ENCODE data around the gene TRPM3.

The TRPM3 gene

DNA sequence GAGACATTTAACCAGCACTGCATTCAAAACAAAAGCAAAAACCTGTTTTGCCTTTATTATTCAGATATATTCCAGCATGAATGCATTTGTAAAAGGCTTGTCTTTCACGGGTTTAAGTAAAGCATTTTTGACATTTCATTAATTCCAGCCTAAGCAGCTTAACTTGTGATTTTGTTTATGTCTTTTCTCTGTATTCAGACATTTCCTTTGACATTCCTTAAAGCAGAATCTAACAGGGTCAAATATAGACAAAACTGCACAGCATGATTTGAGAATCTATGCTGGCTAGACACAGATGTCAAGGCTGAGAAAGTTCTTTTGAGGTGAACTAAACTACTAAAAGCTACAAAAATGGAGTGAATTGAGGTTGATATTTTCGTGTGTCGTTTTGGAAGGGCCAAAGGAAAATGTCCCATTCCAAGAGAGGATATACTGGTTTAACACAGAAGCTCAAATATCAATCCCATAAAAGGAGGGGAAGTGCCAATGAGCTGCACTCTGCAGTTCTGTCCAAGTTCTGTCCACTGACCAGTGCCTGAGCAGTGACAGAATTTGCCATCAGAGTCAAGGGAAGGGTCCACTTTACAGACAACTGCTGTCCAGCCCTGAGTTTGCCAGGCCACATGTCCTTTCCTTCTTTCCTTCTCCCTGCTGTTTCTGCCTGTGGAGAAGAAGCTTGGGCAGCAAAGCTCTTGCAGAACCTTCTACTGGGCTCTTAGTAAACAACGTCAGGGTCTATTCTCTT, 508.2 kb downstream of the TRPM3 start:
- no peak for DNase-seq (ENCODE audit: extremely low read depth, low read depth)
- no peak overlapping the region for H3K4me3 ChIP-seq (replicated peaks; ENCODE audit: low read depth, low read length)
- TF ChIP-seq, protein P1, sequence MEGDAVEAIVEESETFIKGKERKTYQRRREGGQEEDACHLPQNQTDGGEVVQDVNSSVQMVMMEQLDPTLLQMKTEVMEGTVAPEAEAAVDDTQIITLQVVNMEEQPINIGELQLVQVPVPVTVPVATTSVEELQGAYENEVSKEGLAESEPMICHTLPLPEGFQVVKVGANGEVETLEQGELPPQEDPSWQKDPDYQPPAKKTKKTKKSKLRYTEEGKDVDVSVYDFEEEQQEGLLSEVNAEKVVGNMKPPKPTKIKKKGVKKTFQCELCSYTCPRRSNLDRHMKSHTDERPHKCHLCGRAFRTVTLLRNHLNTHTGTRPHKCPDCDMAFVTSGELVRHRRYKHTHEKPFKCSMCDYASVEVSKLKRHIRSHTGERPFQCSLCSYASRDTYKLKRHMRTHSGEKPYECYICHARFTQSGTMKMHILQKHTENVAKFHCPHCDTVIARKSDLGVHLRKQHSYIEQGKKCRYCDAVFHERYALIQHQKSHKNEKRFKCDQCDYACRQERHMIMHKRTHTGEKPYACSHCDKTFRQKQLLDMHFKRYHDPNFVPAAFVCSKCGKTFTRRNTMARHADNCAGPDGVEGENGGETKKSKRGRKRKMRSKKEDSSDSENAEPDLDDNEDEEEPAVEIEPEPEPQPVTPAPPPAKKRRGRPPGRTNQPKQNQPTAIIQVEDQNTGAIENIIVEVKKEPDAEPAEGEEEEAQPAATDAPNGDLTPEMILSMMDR (IDR thresholded peaks at IDR 0.05; ENCODE audit: low read depth, low read length, missing control alignments) = no peak

DNA sequence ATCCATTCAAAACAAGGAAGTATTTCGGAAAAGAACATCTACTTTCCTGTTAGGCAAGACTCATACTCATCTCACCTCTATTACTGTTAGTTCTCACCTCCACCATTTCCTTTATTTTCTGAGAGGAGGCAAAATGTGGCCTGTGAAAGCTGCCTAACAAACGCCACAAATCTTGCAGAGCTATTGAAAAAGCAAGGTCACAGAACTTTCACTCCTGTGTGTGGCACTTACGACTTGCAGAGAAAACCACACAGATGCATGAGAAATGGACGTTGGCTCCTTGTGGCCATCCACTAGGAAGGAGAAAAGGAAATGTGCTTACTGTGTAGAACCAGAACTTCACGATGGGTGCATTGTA, 511.2 kb downstream of the TRPM3 start:
- H3K4me3 ChIP-seq (replicated peaks; ENCODE audit: low read depth, low read length) = no peak overlapping the region
- no peak for DNase-seq (ENCODE audit: extremely low read depth, low read depth)
- TF ChIP-seq, protein P1 (IDR thresholded peaks at IDR 0.05; ENCODE audit: low read depth, low read length, missing control alignments) = no peak

DNA sequence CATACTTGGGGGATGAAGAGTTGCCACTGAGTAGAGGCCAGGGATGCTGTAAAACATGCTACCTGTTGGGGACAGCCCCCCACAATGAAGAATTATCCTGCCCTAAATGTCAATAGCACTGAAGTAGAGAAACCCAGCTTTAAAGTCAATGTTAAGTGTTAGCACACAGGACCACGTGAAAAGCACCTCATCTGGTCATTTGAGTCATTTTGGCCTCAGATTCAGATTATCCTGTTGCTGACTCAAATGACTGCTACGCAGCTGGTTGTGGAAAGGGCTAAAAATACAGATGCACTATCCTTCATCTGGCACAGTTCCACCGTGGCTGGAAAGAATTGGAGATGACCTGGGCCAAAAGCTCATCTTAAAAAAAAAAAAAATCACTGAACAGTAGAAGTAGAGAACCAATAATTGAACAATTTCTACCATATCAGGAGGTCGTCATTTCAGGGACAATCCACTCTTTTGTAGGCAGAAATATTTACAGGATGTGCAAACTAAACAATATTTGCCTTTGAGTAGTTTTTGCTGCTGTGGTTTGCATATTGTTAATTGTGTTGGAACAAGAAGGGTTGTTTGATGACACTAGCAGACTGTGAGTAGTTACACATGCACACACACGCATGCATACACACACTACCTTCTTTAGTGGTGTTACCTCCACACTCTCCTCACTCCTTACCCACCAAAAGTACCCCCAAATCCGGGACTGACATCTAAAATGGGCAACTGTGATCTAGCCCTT, 511.7 kb downstream of the TRPM3 start:
- TF ChIP-seq, protein P1 (IDR thresholded peaks at IDR 0.05; ENCODE audit: low read depth, low read length, missing control alignments) = no peak
- DNase-seq (ENCODE audit: extremely low read depth, low read depth) = peak; percentile 91
- no peak overlapping the region for H3K4me3 ChIP-seq (replicated peaks; ENCODE audit: low read depth, low read length)

DNA sequence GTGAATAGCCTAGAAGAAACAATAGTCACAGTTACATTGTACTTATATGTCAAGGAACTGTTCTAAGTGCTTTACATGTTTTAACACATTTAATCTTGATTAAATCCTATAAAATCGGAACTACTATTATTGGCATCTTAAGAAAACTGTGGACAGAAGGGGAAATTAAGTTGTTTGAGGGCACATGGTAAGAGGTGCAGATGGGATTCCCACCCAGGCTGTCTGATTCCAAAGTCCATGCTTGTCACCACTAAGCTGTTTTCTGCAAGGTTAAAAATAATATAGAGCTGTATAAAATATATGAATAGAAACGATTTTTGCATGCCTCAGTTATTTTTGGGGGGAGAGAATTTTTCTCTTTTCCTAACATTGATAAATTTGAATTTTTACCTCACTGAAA, 512.4 kb downstream of the TRPM3 start:
- H3K4me3 ChIP-seq (replicated peaks; ENCODE audit: low read depth, low read length) = no peak overlapping the region
- TF ChIP-seq, protein P1 (IDR thresholded peaks at IDR 0.05; ENCODE audit: low read depth, low read length, missing control alignments) = no peak
- DNase-seq (ENCODE audit: extremely low read depth, low read depth) = no peak

DNA sequence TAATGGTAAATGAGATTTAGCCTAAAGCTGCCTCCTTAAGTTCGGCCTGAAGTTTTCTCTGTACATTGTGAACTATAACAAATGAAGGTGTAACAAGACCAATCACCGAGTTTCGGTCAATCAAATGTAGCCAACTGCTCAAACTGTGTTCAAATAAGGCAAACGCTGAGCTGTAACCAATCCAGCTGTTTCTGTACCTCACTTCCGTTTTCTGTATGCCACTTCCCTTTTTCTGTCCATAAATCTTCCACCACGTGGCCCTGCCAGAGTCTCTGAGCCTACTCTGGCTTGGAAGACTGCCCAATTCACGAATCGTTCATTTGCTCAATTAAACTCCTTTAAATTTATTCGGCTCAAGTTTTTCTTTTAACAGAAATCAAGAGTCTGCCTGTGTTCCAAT, 513.5 kb downstream of the TRPM3 start:
- H3K4me3 ChIP-seq (replicated peaks; ENCODE audit: low read depth, low read length) = no peak overlapping the region
- TF ChIP-seq, protein P1 (IDR thresholded peaks at IDR 0.05; ENCODE audit: low read depth, low read length, missing control alignments) = no peak
- DNase-seq (ENCODE audit: extremely low read depth, low read depth) = no peak

DNA sequence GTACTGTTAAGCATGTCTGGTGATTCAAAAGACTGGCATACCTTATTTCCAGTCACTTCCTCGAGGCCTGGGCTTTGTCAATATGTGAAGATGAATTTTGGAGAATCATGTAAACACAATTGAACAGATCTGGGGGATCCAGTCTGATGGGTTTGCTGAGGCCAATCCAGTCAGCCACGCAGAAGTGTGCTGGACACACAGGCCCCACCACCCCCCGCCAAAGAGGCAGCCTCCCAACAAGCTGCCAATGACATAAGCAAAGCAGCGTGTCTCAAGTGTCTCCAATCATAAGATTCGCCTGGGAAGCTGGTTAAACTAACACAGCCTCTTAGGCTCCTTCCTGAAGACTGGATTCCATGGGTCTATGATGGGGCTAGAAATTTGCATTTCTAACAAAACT, 514.1 kb downstream of the TRPM3 start:
- TF ChIP-seq, protein P1 (IDR thresholded peaks at IDR 0.05; ENCODE audit: low read depth, low read length, missing control alignments) = no peak
- no peak for DNase-seq (ENCODE audit: extremely low read depth, low read depth)
- H3K4me3 ChIP-seq (replicated peaks; ENCODE audit: low read depth, low read length) = no peak overlapping the region
